Activated CD8-positive, alpha-beta memory T cell treated with anti-CD3 and anti-CD28 coated beads, Interleukin-2, amount 50 U/mL, for 1 hour (primary cell): Measurements from ENCODE around the gene PLA2G4D.

Experiments used
- DNase-seq: peaks from one replicate; pipeline ENCODE4 v3.0.0-alpha.2; 2020; ENCODE audit errors: extremely low read depth

The PLA2G4D gene

DNA sequence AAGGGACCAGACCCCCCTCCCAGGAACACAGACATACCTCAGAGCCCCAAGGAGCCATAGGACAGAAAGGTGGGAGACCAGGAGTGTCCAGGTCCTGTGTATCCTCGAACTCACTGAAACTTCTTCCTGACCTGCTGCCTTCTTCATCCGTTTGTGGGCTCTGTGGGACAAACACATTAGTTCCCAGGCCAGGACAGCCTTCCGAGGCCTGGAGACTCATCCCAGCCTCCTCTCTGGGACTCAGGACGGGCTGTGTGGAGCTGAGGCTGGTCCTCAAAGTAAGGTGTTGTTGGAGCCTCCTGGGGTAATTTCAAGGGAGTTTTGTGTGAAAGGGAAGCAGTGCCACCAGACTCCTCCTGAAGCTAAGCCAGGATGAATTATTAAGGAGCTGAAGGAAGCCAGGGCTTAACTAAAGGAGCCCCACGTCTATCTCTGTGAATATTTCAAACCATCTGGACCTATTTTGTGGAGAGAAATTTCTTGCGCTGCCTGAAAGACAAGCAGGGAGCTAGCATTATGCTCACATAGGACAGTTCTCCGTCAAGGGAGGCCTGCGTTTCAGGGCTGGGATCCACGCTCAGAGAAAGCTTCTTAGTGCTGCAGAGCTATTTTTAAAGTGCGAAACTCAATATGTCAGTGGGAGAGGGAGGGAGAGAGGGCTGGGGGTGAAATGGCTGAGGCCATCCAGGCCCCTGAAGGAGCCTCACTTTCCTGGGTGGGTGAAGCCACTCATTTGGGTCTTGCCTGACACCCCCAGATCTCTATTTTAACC, 43.7 kb downstream of the PLA2G4D start:
- no peak for DNase-seq

DNA sequence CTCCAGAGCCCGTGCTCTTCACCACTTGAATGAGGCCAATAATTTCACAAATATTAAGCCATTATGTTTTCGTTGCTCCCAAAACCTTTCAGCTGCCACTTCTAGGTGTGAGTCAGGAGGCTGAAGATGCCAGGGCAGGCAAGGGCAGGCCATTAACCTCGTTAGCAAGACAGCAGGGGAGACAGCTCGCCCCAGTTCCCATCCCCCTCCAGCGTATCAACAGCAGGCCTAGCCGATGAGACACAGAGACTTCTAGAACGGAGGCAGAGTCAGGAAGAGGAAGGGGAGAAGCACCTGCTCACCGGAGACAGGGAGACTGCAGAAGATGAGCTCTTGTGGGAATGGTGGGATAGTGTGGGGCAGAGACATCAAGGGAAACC, 45.6 kb downstream of the PLA2G4D start:
- no peak for DNase-seq

DNA sequence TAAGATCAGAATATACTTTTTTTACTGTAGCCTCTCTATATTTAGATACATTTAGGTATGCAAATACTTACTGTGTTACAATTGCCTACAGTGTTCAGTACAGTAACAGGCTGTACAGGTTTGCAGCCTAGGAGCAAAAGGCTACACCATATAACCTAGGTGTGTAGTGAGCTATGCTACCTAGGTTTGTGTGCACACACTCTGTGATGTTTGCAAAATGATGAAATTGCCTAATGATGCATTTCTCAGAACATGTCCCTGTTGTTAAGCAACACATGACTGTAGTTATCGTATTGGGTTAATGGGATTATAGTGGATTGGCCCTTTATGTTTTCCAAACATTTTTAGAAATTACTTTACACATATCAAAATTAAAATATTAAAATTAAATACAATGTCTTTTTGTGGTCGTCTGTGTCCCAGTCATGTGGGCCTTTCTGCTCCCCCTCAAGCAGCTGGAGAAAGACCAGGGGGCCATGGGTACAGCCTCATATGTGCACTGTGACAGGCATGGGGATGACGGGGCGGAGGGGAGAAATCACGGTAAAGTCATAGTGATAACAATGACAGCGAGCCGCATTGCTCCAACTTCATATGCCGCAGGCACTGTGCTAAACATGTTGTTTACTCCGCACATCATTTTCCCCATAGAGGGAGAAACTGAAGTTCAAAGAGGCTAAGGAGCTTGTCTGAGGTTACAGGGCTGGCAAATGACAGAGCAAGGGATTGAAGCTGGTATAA, 46.1 kb downstream of the PLA2G4D start:
- no peak for DNase-seq

GRCh38 chr15:42046597-42046996, 47.8 kb downstream of the PLA2G4D start:
- no peak for DNase-seq

DNA sequence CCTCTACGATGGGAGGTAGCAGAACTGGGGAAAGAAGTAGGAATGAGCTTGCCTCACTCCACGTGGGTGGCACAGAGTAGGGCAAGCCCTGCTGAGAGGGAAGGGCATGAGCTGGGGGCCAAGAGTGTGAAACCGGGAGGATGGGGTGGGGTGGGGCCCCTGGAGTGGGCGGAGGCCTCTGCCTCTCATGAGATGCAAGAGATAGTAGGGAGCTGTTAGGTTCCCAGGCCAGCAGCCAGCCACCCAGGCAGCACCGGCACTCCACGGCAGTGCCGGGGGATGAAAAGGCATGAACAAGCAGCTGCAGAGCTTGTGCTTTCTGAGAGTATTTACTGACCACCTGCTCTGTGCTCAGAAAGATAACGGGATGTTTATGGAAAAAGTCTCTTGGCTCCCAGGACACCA, 49.1 kb downstream of the PLA2G4D start:
- DNase-seq = no peak

DNA sequence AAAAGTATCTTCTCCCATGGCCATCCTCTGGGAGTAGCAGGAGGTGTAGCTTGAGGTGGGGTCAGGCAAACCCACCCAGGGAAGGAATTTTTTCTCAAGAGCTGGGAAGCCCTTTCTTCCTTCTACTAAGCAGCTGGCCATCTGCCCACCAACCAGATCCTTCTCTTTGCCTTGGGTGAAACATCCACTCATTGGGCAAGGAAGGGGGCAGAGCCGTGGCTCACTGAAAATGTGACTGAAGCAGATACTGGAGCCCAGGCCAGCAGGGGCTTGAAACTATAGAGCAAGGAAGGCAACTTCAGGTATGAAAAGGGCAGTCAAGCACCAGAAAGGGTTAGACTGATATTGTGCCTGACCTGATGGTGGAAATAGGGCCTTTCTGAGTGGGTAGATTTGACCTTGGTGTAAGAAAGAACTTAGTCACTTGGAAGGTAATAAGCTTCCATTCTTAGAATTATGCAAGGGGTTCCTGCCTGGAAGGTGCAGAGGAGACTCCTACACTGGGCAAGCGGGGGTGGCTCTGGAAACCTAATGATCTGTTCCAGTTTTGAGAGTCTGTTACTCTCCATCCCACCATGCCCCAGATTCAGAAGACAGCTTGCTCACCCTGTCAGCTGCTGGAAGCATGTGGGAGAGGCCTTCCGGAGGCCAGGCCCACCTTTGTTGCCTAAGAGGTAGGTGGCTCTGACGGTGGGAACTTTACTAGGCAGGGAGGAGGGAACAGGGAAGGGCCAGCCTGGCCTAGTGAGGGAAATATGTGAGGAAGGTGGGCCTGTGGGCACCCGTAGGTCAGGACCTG, 51.6 kb downstream of the PLA2G4D start:
- no peak for DNase-seq

DNA sequence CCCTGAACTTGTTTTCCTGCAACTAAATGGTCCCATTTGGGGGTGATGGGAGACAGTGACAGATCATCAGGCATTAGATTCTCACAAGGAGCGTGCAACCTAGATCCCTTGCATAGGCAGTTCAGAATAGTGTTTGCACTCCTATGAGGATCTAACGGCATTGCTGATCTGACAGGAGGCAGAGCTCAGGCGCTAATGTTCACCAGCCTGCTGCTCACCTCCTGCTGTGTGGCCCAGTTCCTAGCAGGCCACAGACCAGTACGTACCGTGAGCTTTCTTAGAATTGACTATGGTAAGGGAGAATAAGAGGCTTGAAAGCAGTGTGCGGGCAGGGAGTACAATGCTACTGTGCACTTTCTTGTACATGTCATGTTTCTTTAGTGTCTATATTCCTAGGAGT, 56.0 kb downstream of the PLA2G4D start:
- no peak for DNase-seq

GRCh38 chr15:42037656-42038055, 56.7 kb downstream of the PLA2G4D start:
- no peak for DNase-seq

- DNase-seq = no peak
Observed at GRCh38 chr15:42036966-42037365, 57.4 kb downstream of the PLA2G4D start.

DNA sequence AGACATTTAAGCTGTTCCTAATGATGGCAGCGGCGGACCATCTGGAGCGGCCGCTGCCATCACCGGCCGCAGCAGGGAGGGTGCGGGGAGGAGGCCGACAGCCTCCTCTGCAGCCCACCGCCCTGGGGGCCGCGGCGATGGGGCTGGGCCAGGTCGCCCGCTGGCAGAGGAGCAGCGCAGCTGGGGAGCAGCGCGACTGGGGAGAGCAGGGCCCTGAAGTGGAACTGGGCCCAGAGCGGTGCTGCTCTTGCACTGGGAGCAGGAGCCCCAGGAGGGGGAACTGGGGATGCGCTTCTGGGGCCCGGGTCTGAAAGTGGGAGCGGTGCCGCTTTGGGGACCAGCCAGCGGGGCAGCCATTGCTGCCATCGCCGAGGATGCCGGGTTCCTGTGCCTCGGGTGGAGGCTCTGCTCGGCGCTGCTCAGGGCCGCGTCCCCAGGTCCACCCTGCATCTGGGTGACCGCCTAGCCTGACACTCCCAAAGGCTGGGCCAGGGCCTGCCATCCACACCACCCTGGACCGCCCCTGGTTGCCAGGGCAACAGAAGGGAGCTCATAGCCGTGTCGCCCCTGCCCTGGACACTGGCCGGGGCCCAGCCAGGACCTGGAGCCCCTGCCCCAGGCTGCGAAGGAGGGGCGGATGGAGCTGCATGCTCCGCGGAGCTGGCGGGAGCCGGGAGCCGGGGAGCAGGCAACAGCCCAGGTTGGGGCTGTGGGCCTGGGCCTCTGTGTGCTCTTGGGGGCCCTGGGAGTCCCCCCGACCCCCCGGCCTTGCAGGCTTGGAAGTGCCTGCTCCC, 58.1 kb downstream of the PLA2G4D start:
- DNase-seq = no peak

DNA sequence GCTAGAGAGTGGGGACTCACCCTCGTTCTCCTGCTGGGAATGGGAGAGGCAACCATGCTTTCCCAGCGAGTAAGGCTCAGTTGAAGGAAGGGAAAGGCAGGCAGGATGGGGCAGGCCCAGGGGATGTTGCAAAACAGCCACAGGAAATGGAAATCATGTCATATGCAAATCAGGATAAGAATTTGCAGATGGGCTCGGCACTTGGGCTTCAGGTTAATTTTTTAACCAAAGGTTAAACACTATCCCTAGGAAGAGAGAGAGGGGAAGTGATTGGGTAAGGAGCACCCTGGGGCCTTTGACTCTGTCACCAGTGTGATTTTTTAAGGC, 59.0 kb downstream of the PLA2G4D start:
- DNase-seq = no peak

DNA sequence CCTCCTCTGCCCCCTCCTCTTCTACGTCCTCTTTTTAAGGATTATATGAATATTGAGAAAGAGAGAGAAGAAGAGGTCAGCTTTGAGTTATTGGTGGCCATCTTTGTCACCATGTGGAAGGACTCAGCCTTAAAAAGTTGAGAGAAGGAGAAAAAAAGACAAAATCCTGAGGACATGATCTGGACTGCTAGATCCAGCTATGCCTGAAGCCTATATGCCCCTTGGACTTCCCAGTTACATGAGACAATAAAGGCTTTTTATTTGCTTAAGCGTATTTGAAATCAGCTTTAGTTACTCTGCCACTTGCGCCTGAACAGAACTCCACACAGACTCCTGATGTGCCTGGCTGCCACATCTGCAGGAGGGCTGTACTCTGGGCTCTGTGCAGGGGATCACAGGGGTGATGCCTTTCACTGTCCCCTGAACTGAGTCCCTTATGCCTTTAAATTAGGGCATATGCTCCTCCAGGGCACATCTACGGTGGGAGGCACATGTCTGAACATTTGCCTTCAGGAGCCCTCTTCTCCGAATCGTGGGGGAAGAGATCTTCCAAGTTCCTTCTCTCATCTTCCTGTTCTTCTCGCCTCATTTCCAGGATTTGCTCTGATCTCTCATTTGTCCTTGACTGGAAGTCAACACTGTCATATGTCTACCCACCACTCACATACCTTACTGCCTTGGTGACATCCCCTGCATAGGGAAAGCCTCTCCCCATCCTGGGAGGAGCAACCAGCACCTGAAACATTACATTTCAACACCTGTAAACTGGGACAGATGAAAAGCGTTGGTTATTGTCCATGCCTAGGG, 59.5 kb downstream of the PLA2G4D start:
- DNase-seq = no peak

DNA sequence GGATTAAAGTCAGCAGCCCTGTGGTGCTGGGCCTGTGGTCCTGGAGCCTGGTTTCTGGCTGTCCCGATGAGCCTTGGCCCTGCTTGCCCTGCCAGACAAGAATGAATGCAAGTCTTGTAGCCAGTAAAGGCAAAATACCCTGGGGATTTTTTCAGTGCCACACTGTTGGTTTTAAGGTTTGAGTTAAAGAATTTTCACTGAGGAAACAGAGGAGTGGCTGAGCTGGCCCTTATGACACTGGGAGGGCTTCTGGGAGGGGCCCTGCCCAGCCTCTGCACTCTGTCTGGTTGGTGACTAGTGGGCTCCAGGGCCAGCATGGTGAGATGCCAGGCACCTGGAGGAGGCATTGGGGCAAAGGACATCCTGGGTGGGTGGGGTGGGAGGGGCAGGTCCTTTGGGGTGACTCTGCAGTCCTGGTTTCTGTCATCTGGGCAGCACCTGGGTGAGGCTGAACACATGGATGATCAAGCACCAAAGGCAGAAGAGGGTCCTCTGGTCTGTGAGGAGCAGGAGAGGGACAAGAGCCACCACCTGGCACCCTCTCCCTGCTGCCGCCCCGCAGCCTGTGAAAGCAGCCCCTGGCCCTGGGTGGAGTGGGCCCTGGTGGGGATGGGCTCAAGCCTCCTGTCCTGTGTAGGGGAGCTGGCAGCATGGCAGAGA, 61.0 kb downstream of the PLA2G4D start:
- no peak for DNase-seq

- DNase-seq = no peak
Observed at GRCh38 chr15:42032376-42033213, 61.8 kb downstream of the PLA2G4D start.

GRCh38 chr15:42031198-42031915, 63.0 kb downstream of the PLA2G4D start:
- no peak for DNase-seq

- no peak for DNase-seq
Observed at GRCh38 chr15:42027521-42027920, 66.8 kb downstream of the PLA2G4D start.

DNA sequence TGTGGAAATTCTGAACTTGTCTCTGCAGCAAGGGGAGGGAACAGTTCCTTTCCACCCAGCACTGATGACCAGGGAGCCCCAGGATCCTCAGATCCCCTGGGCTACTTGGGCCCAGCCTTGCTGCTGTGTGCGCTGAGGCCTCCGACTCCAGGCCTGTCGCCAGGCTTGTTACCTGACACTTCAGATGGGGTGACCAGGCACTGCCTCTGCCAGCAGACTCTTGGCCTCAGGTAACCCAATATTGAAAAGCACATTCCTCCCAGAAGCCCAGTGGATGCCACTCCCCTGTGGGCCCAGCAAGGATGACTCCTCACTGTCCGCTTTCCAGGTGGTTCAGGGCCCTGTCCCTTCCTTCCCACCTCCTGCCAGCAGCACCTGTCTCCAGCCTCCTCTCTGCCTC, 70.1 kb downstream of the PLA2G4D start:
- DNase-seq = no peak

- DNase-seq = no peak
Observed at GRCh38 chr15:42021593-42021992, 72.8 kb downstream of the PLA2G4D start.

DNA sequence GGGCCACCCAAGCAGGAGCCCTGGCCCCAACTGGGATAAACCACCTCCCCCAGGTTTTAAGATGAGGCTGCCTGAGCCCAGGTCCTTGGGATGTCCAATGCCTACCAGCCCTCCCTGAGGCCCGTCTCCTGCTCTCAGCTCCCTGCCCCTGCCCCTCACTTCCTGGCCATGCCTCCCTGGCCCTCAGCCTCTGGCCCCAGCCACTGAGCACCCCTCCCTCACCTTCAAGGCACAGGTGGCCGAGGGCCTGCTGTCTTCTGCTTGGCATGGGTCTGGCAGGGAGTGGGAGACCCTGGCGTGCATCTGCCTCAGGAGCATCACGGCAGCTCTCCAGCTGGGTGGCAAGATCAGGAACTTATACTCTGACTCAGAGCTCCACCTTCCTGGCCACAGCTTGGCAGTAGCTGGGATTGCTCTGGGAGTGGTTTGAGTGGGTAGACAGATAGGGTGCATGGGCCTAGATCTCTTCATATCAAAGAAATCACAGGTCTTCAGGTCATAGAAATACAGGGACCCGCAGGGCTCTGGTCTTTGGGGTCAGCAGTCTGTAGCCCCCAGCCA, 73.6 kb downstream of the PLA2G4D start, which contains the start of gene PLA2G4E:
Gene PLA2G4E (minus strand): TSS at position 330 of the 561 bp plus-strand sequence. CDS start 12 bp downstream, at position 318.
- no peak for DNase-seq
